Urothelium cell line (cell line): Measurements from ENCODE around the gene ERI3.

Source experiments
- DNase-seq: peaks from one replicate; pipeline ENCODE4 v3.0.0; 2011; ENCODE audit warnings: low spot score, mixed read lengths
- FAIRE-seq: peaks from 2 replicates; lab custom pipeline; 2011; peaks lifted over from hg19 to GRCh38; lab: Jason Lieb, UNC

ERI3 gene, protein sequence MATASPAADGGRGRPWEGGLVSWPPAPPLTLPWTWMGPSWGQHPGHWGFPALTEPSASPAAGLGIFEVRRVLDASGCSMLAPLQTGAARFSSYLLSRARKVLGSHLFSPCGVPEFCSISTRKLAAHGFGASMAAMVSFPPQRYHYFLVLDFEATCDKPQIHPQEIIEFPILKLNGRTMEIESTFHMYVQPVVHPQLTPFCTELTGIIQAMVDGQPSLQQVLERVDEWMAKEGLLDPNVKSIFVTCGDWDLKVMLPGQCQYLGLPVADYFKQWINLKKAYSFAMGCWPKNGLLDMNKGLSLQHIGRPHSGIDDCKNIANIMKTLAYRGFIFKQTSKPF

DNA sequence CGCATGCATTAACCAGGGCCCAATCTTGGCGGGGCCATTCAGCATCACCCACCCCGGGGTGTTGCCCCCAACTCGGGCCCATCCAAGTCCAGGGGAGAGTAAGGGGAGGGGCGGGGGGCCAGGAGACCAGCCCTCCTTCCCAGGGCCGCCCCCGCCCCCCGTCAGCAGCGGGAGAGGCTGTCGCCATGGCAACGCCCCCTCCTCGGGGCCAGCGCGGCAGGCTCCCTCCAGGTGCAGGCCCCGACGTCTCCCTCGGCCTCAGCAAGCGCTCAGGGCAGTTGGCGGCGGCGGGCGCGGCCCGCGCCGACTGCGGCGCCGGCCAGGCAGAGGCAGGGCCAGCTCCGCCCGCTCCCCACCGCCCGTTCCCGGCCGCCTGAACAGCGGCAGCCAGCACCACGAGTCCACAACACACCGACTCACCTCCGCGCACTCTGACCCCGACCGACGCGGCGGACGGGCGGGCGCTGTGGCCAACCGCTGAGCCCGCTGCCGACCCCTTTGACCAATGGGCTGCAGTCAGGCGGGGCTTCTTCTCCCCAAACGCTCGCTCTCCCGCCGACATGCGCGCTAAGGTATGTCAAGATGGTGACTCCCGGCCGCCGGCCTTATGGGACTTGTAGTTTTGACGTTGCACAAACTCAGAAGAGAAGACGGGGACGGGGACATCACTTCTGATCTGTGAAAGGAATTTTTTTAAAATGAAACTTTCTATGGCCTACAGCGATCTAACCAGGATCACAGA, at the start of gene ERI3:
Gene ERI3 (minus strand): TSS at position 418 of the 742 bp plus-strand sequence. CDS start 231 bp downstream, at position 187.
- peak; percentile 94 for FAIRE-seq
- peak; percentile 100 for DNase-seq

- DNase-seq (no peak), FAIRE-seq (no peak)
These were observed 46.5 kb upstream of the ERI3 start for GRCh38 chr1:44401256-44402228.

- FAIRE-seq: no peak
These were observed 35.2 kb upstream of the ERI3 start for GRCh38 chr1:44390277-44390676.

GRCh38 chr1:44389437-44389836, 34.4 kb upstream of the ERI3 start:
- FAIRE-seq (no peak), DNase-seq (no peak)

More at GRCh38 chr1:44390277-44390676, 35.2 kb upstream of the ERI3 start:
- DNase-seq: peak; percentile 57

DNA sequence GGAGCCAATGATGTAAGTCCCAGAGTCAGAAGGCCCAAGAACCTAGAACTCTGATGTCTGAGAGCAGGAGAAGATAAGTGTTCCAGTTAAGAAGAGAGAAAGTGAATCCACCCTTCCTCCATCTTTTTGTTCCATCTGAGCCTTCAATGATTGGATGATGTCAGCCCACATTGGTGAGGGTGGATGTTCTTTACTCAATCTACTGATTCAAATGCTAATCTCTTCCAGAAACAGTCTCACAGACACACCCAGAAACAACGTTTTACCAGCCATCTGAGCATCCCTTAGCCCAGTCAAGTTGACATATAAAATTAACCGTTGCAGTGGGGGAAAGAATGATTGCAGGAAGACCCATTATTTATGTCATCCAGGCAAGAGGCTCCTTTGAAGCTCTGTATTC, 33.5 kb upstream of the ERI3 start:
- DNase-seq (no peak), FAIRE-seq (no peak)

DNA sequence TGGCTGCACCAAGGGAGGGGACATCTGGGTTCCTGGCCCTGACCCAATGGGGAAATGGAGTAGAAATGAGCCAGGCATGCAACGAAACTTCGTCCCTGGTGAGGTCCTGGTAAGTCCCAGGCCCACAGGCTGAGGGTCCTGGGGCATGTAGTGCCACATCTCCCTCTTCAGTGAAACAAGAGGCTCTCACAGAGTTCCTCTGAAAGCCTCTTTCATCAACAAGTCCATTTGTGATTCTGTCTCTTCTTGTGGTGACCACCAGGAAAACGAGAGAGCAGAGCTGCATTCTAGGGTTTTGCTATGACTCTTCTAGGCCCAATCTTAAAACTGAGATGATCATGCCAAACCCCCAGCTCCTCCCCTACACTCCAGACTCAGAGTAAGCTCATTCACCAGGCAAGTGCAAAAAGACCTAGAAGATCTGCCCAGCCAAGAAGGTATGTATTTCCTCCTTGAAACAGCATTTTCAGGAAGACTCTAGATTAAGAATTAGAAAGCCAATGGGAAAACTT, 25.7 kb upstream of the ERI3 start:
- FAIRE-seq (no peak), DNase-seq (no peak)

DNA sequence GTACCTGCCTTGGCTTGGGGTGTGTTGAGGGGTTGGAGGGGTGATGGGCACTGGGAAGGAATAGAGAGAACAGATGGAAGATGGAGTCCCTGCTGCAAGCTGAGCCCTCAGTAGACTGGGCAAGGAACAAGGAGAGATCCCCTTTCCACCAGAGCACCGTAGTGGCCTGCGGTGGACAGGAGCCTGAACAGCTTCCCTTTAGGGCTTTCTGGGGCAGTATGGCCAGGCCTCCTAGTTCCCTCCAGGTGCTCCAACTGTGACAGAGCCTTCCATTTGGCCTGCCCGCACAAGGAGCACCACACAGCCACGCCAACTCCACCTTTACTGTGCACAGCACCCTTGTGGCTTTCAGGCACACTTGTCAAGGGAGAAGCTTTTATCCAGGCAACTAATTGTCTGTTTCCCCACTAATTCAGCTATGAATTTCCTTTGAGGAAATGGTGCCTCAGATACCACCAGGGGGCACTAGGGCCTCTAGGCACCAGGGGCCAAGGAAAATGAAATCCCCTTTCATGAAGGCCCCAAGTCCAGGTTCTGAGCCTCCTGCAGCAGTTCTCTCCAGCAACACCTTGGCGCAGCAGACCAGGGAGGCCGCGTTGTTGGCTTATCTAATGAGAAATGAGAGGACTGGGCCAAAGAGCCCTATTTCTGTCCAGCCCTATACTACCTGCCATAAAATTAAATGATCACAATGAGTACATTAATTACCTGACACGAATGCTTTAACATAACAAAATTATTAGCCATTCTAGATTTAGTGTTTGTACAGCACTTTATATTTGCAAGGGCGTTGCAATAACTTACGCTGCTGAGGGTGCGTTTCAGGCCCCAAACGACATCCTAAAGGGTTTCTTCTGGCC, 23.1 kb upstream of the ERI3 start:
- no peak for FAIRE-seq
- DNase-seq: peak; percentile 73

GRCh38 chr1:44375547-44375946, 20.5 kb upstream of the ERI3 start:
- DNase-seq: no peak
- FAIRE-seq: no peak

DNA sequence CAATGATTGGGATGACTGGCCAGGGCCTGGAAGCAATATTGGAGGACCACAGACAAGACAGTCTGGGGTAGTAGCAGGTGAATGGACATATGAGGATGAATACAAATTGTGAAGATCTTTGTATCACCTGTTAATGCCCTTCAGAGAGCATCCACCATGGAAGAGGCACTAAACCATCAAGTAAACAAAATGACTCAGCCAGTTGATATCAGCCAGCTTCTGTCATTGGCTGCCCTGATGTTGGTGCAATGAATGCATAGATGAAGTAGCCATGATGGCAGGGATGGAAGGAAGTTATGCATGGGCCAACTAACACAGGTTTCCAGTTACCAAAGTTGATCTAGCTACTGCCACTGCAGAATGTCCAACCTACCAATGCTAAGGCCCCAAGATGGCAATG, 16.1 kb upstream of the ERI3 start:
- no peak for DNase-seq
- no peak for FAIRE-seq

- FAIRE-seq (no peak), DNase-seq (no peak)
These were observed 13.6 kb upstream of the ERI3 start for GRCh38 chr1:44368471-44369151.

DNA sequence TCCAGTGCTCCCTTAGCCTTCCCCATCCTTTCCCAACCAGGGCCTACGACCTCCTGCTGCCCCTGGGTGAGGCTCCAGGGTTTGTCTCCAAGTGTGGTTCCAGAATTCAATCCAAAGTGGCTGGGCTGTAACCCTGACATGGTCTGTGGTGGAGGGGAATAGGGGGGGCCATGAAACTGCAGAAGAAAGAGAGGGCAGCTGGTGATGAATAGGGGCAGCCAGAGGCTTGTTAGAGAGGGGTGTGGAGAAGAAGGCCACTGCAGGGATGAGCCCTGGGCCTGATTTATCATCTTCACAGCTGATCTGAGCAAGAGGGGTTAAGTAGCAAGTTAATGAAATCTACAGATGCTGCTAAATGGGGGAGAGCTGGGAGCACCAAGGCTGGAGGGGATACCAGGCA, 12.9 kb upstream of the ERI3 start:
- FAIRE-seq (no peak), DNase-seq (no peak)

GRCh38 chr1:44366371-44366975, 11.4 kb upstream of the ERI3 start:
- DNase-seq (no peak), FAIRE-seq (no peak)

- DNase-seq: no peak
- FAIRE-seq: no peak
These were observed 6.4 kb upstream of the ERI3 start for GRCh38 chr1:44361478-44361877.

- FAIRE-seq (no peak), DNase-seq (no peak)
These were observed 4.3 kb upstream of the ERI3 start for GRCh38 chr1:44359234-44359935.

GRCh38 chr1:44357710-44358109, 2.7 kb upstream of the ERI3 start:
- FAIRE-seq (no peak), DNase-seq (no peak)

GRCh38 chr1:44355582-44356305, 687 bp upstream of the ERI3 start:
- DNase-seq (peak; percentile 18), FAIRE-seq (peak; percentile 91)

- FAIRE-seq (no peak), DNase-seq (peak; percentile 18)
These were observed 703 bp downstream of the ERI3 start for GRCh38 chr1:44354268-44354839.
